ENCODE measurements around the gene METTL22. TPM values are rescaled to one million over a fixed set of nuclear protein-coding genes. Genes with fewer than 3 reads are reported as not detected.

Gene METTL22
- total and polyA plus RNA-seq, 4 donors: 6.5 to 17.9 (median 14.4) TPM

GRCh38 chr16:8675183-8676159 lies 54.0 kb downstream of the METTL22 start:
- H3K36me3 ChIP-seq (ENCODE audit: control insufficient read depth in 4 of 4, insufficient read depth in 3 of 4, low read depth in 1 of 4, low read length in 3 of 4): peaks cover 0 to under 1% (median 0%) of the 10 kb centered on the region in 4 donors
- peak; percentile 43 for DNase-seq (ENCODE audit: low spot score)
- peak overlapping the region in 1 of 2 donors; percentile 75 for H3K9ac ChIP-seq (ENCODE audit: low read depth in 1 of 2, low read length in 2 of 2)
- WGBS: 41% methylated on average over 13 of the region's 13 CpGs
- no peaks in the 10 kb centered on the region for H3K27me3 ChIP-seq (ENCODE audit: control insufficient read depth in 4 of 4, insufficient read depth in 4 of 4, low read length in 3 of 4)
- peak overlapping the region; percentile 66 for H3K27ac ChIP-seq (ENCODE audit: low read depth in 1 of 2, low read length in 2 of 2)
- TF ChIP-seq YY1 (IDR thresholded peaks at IDR 0.05): no peak
- no peaks in the 10 kb centered on the region for H3K9me3 ChIP-seq (ENCODE audit: control insufficient read depth in 4 of 4, low read length in 3 of 4)
- H3K4me3 ChIP-seq (ENCODE audit: low read depth in 1 of 3, low read length in 3 of 3): peak overlapping the region; percentile 78 to 96 (median 87)
- peaks cover 0 to 51% (median 42%) of the 10 kb centered on the region in 4 donors for H3K4me1 ChIP-seq (ENCODE audit: control insufficient read depth in 4 of 4, insufficient read depth in 4 of 4, low read length in 3 of 4)

GRCh38 chr16:8676160-8676547 lies 54.7 kb downstream of the METTL22 start:
- DNase-seq (ENCODE audit: low spot score): no peak
- H3K9me3 ChIP-seq (ENCODE audit: control insufficient read depth in 4 of 4, low read length in 3 of 4): no peaks in the 10 kb centered on the region
- H3K36me3 ChIP-seq (ENCODE audit: control insufficient read depth in 4 of 4, insufficient read depth in 3 of 4, low read depth in 1 of 4, low read length in 3 of 4): no peaks in the 10 kb centered on the region
- H3K27ac ChIP-seq (ENCODE audit: low read depth in 1 of 2, low read length in 2 of 2): peak overlapping the region in 1 of 2 donors; percentile 32
- no peak overlapping the region for H3K9ac ChIP-seq (ENCODE audit: low read depth in 1 of 2, low read length in 2 of 2)
- H3K4me1 ChIP-seq (ENCODE audit: control insufficient read depth in 4 of 4, insufficient read depth in 4 of 4, low read length in 3 of 4): peaks cover 0 to 51% (median 44%) of the 10 kb centered on the region in 4 donors
- TF ChIP-seq TAF1 (conservative IDR thresholded peaks at IDR 0.05) (no peak), EGR1 (IDR thresholded peaks at IDR 0.05; ENCODE audit: low read depth in 2 of 2) (no peak), FOXA1 (IDR thresholded peaks at IDR 0.05) (no peak), GABPA (IDR thresholded peaks at IDR 0.05 in 1 of 2, conservative IDR thresholded peaks at IDR 0.05 in 1 of 2) (no peak), FOXA2 (IDR thresholded peaks at IDR 0.05) (no peak), MAX (IDR thresholded peaks at IDR 0.05) (no peak), RXRA (IDR thresholded peaks at IDR 0.05) (no peak), JUND (IDR thresholded peaks at IDR 0.05) (no peak), SP1 (IDR thresholded peaks at IDR 0.05) (no peak), NR2F2 (IDR thresholded peaks at IDR 0.05) (no peak), HNF4G (IDR thresholded peaks at IDR 0.05) (no peak), HNF4A (conservative IDR thresholded peaks at IDR 0.05) (no peak), YY1 (IDR thresholded peaks at IDR 0.05) (no peak), RAD21 (IDR thresholded peaks at IDR 0.05) (no peak), ZBTB33 (IDR thresholded peaks at IDR 0.05) (no peak)
- TF ChIP-seq, protein P1, sequence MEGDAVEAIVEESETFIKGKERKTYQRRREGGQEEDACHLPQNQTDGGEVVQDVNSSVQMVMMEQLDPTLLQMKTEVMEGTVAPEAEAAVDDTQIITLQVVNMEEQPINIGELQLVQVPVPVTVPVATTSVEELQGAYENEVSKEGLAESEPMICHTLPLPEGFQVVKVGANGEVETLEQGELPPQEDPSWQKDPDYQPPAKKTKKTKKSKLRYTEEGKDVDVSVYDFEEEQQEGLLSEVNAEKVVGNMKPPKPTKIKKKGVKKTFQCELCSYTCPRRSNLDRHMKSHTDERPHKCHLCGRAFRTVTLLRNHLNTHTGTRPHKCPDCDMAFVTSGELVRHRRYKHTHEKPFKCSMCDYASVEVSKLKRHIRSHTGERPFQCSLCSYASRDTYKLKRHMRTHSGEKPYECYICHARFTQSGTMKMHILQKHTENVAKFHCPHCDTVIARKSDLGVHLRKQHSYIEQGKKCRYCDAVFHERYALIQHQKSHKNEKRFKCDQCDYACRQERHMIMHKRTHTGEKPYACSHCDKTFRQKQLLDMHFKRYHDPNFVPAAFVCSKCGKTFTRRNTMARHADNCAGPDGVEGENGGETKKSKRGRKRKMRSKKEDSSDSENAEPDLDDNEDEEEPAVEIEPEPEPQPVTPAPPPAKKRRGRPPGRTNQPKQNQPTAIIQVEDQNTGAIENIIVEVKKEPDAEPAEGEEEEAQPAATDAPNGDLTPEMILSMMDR (IDR thresholded peaks at IDR 0.05; ENCODE audit: low read depth, low read length, missing input control): no peak
- TF ChIP-seq, protein P2, sequence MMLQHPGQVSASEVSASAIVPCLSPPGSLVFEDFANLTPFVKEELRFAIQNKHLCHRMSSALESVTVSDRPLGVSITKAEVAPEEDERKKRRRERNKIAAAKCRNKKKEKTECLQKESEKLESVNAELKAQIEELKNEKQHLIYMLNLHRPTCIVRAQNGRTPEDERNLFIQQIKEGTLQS (IDR thresholded peaks at IDR 0.05): no peak
- TF ChIP-seq, protein P3, sequence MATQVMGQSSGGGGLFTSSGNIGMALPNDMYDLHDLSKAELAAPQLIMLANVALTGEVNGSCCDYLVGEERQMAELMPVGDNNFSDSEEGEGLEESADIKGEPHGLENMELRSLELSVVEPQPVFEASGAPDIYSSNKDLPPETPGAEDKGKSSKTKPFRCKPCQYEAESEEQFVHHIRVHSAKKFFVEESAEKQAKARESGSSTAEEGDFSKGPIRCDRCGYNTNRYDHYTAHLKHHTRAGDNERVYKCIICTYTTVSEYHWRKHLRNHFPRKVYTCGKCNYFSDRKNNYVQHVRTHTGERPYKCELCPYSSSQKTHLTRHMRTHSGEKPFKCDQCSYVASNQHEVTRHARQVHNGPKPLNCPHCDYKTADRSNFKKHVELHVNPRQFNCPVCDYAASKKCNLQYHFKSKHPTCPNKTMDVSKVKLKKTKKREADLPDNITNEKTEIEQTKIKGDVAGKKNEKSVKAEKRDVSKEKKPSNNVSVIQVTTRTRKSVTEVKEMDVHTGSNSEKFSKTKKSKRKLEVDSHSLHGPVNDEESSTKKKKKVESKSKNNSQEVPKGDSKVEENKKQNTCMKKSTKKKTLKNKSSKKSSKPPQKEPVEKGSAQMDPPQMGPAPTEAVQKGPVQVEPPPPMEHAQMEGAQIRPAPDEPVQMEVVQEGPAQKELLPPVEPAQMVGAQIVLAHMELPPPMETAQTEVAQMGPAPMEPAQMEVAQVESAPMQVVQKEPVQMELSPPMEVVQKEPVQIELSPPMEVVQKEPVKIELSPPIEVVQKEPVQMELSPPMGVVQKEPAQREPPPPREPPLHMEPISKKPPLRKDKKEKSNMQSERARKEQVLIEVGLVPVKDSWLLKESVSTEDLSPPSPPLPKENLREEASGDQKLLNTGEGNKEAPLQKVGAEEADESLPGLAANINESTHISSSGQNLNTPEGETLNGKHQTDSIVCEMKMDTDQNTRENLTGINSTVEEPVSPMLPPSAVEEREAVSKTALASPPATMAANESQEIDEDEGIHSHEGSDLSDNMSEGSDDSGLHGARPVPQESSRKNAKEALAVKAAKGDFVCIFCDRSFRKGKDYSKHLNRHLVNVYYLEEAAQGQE (IDR thresholded peaks at IDR 0.05): no peak
- no peaks in the 10 kb centered on the region for H3K27me3 ChIP-seq (ENCODE audit: control insufficient read depth in 4 of 4, insufficient read depth in 4 of 4, low read length in 3 of 4)
- H3K4me3 ChIP-seq (ENCODE audit: low read depth in 1 of 3, low read length in 3 of 3): peak overlapping the region in 2 of 3 donors; percentile 78 to 96
- WGBS: 37% methylated on average over 5 of the region's 5 CpGs

Data from liver (tissue), 9 donors.